SK-N-SH (cell line): ENCODE measurements around the gene SLC8A1. TPM values are rescaled to one million over a fixed set of nuclear protein-coding genes. Genes with fewer than 3 reads are reported as not detected.

ENCODE experiments used
- CTCF ChIA-PET: fragments of 300-600, 350-600 bp; formaldehyde crosslinking; extraction: SDS; loops from one replicate; lab custom pipeline; 2021; lab: Yijun Ruan, JAX
- POLR2A ChIA-PET: fragments of 350-600 bp; sonication (Branson Sonifier 250); formaldehyde crosslinking; extraction: SDS; loops from one replicate; lab custom pipeline; 2020; ENCODE audit warnings: antibody characterized with exemption, inconsistent platforms; lab: Yijun Ruan, JAX
- DNase-seq: peaks from one replicate; pipeline ENCODE4 v3.0.0; 2012
- H2AFZ ChIP-seq: fragments of 200-600 bp; sonication (generic); 2 replicates; pipeline ENCODE4 v1.8.1; 2016; ENCODE audit warnings: antibody characterized with exemption, mild to moderate bottlenecking, low read depth
- H3F3A ChIP-seq: fragments of 200-600 bp; sonication (generic); replicated peaks from 2 replicates; pipeline ENCODE3; 2016; ENCODE audit warnings: antibody characterized with exemption, mild to moderate bottlenecking; ENCODE audit not compliant: insufficient read depth
- H3K27ac ChIP-seq, 2 experiments: fragments of 200-500 bp in 1 of 2; fragments of 200-600 bp in 1 of 2; sonication (Bioruptor generic) in 1 of 2; sonication (generic), shearing (Covaris generic) in 1 of 2; 2 replicates each; pipeline versions ENCODE4 v1.5.1 to v1.6.1; 2014 to 2016; ENCODE audit warnings: low read depth in 2 of 2, inconsistent platforms in 1 of 2, low read length in 1 of 2, mild to moderate bottlenecking in 1 of 2, mixed read lengths in 1 of 2
- H3K27me3 ChIP-seq: fragments of 200-600 bp; sonication (generic), shearing (Covaris generic); 2 replicates; pipeline ENCODE4 v1.6.1; 2016; ENCODE audit warnings: mixed run types; ENCODE audit not compliant: insufficient read depth
- H3K36me3 ChIP-seq, 2 experiments: fragments of 200-500 bp in 1 of 2; fragments of 200-600 bp in 1 of 2; sonication (Bioruptor generic) in 1 of 2; sonication (generic) in 1 of 2; replicated peaks in 1 of 2; 2 replicates each; pipeline versions ENCODE3 to v1.5.1; 2014 to 2016; ENCODE audit warnings: low read length in 1 of 2, mild to moderate bottlenecking in 1 of 2; ENCODE audit not compliant: insufficient read depth in 2 of 2, control insufficient read depth in 1 of 2
- H3K4me1 ChIP-seq, 2 experiments: fragments of 200-500 bp in 1 of 2; fragments of 200-600 bp in 1 of 2; sonication (Bioruptor generic) in 1 of 2; sonication (generic), shearing (Covaris generic) in 1 of 2; 2 replicates each; pipeline versions ENCODE4 v1.5.1 to v1.6.1; 2014 to 2016; ENCODE audit warnings: low read depth in 1 of 2, low read length in 1 of 2, mixed run types in 1 of 2; ENCODE audit not compliant: insufficient read depth in 2 of 2, control insufficient read depth in 1 of 2
- H3K4me2 ChIP-seq: fragments of 200-600 bp; sonication (generic), shearing (Covaris generic); 2 replicates; pipeline ENCODE4 v1.6.1; 2017; ENCODE audit warnings: mixed run types
- H3K4me3 ChIP-seq, 2 experiments: fragments of 200-500 bp in 1 of 2; fragments of 200-600 bp in 1 of 2; sonication (Bioruptor generic) in 1 of 2; sonication (generic), shearing (Covaris generic) in 1 of 2; 2 replicates each; pipeline versions ENCODE4 v1.5.1 to v1.8.1; 2014 to 2016; ENCODE audit warnings: low read depth in 2 of 2, inconsistent platforms in 1 of 2, low read length in 1 of 2, mild to moderate bottlenecking in 1 of 2, mixed read lengths in 1 of 2, moderate library complexity in 1 of 2
- H3K79me2 ChIP-seq: fragments of 200-600 bp; sonication (generic); 2 replicates; pipeline ENCODE4 v1.8.1; 2017; ENCODE audit warnings: mild to moderate bottlenecking; ENCODE audit not compliant: insufficient read depth
- H3K9ac ChIP-seq: fragments of 200-600 bp; sonication (generic); 2 replicates; pipeline ENCODE4 v1.6.1; 2017; ENCODE audit warnings: mixed run types
- H3K9me2 ChIP-seq: fragments of 200-600 bp; sonication (generic); 2 replicates; pipeline ENCODE4 v1.6.1; 2017; ENCODE audit warnings: mixed run types
- H3K9me3 ChIP-seq: fragments of 200-600 bp; sonication (generic); 2 replicates; pipeline ENCODE4 v1.6.1; 2017; ENCODE audit warnings: mixed run types, mild to moderate bottlenecking, moderate library complexity
- H4K20me1 ChIP-seq: fragments of 200-600 bp; sonication (generic); 2 replicates; pipeline ENCODE4 v1.6.1; 2017; ENCODE audit warnings: mild to moderate bottlenecking, mixed run types; ENCODE audit not compliant: insufficient read depth
- CTCF ChIP-seq: fragments of 200-600 bp; sonication (generic); IDR thresholded peaks from 2 replicates; pipeline ENCODE4 v1.6.1; 2017; ENCODE audit warnings: antibody characterized with exemption, mild to moderate bottlenecking, moderate library complexity
- EP300 ChIP-seq, 2 experiments: IDR thresholded peaks; 2 replicates each; pipeline versions ENCODE4 v1.4.0 to v1.6.1; 2012; ENCODE audit warnings: borderline replicate concordance in 1 of 2, low read depth in 1 of 2, low read length in 1 of 2
- EZH2phosphoT487 ChIP-seq: fragments of 200-600 bp; sonication (generic); IDR thresholded peaks from 2 replicates; pipeline ENCODE4 v1.6.1; 2017; ENCODE audit warnings: low read depth, mixed run types, mild to moderate bottlenecking, antibody characterized with exemption, moderate library complexity, borderline replicate concordance
- FOSL2 ChIP-seq: IDR thresholded peaks from 2 replicates; pipeline ENCODE4 v1.4.0; 2012; ENCODE audit warnings: low read depth, mild to moderate bottlenecking, moderate library complexity, borderline replicate concordance
- FOXM1 ChIP-seq: IDR thresholded peaks from 2 replicates; pipeline ENCODE4 v1.4.0; 2012; ENCODE audit warnings: low read depth, mild to moderate bottlenecking
- GABPA ChIP-seq: IDR thresholded peaks from 2 replicates; pipeline ENCODE4 v1.4.0; 2012; ENCODE audit warnings: low read depth, mild to moderate bottlenecking
- GATA2 ChIP-seq: sonication (generic); formaldehyde crosslinking; IDR thresholded peaks from 2 replicates; pipeline ENCODE4 v1.5.0; 2020; ENCODE audit warnings: mild to moderate bottlenecking, missing genetic modification reagents
- MEF2A ChIP-seq: IDR thresholded peaks from 2 replicates; pipeline ENCODE4 v1.4.0; 2012; ENCODE audit warnings: low read depth, borderline replicate concordance
- MXI1 ChIP-seq: IDR thresholded peaks from 2 replicates; pipeline ENCODE4 v1.6.1; 2012; ENCODE audit warnings: mild to moderate bottlenecking, low read depth, low read length, improper control_type of control experiment
- NFIC ChIP-seq: IDR thresholded peaks from 2 replicates; pipeline ENCODE4 v1.4.0; 2012; ENCODE audit warnings: borderline replicate concordance
- NRF1 ChIP-seq: IDR thresholded peaks from 2 replicates; pipeline ENCODE4 v1.6.1; 2012; ENCODE audit warnings: low read depth, mild to moderate bottlenecking, low read length
- PBX3 ChIP-seq: IDR thresholded peaks from 2 replicates; pipeline ENCODE4; 2012
- POLR2AphosphoS5 ChIP-seq: IDR thresholded peaks from 2 replicates; pipeline ENCODE4 v1.6.1; 2012; ENCODE audit warnings: low read depth, low read length
- RAD21 ChIP-seq: IDR thresholded peaks from 2 replicates; pipeline ENCODE4 v1.6.1; 2012; ENCODE audit warnings: mild to moderate bottlenecking, low read length
- RXRA ChIP-seq: IDR thresholded peaks from 2 replicates; pipeline ENCODE4 v1.4.0; 2012; ENCODE audit warnings: low read depth, mild to moderate bottlenecking, borderline replicate concordance
- TCF12 ChIP-seq: IDR thresholded peaks from 2 replicates; pipeline ENCODE4 v1.4.0; 2012
- TEAD4 ChIP-seq: IDR thresholded peaks from 2 replicates; pipeline ENCODE4 v1.4.0; 2012; ENCODE audit warnings: mild to moderate bottlenecking, borderline replicate concordance; ENCODE audit not compliant: insufficient read depth
- USF1 ChIP-seq: IDR thresholded peaks from 2 replicates; pipeline ENCODE4 v1.4.0; 2012; ENCODE audit warnings: low read depth, borderline replicate concordance
- WGBS: methylation state at CpG from one replicate; pipeline ENCODE4 v1.1.6; 2017; ENCODE audit warnings: low lambda C conversion rate; 5-methylcytosine and 5-hydroxymethylcytosine counted together
- polyA plus RNA-seq, 3 experiments: library from polyadenylated mRNA; depleted of rRNA; stranded (reverse); fragments of >200 nt; gene quantifications; 2 replicates each; pipeline ENCODE4 v1.2.3, GENCODE V29; 2012
- TF ChIP-seq, protein P1 (sequence below): IDR thresholded peaks from 2 replicates; pipeline ENCODE4 v1.6.1; 2012; ENCODE audit warnings: mild to moderate bottlenecking, low read depth, low read length, moderate library complexity
- TF ChIP-seq, protein P2 (sequence below): fragments of 150-350 bp; IDR thresholded peaks from 2 replicates; pipeline ENCODE4 v1.6.1; 2016; ENCODE audit warnings: mild to moderate bottlenecking, low read depth, low read length

Gene SLC8A1
- polyA plus RNA-seq, 1 of the 3 experiments (the other 2 are of a cell fraction): 3.2 TPM

- no peak for TF ChIP-seq NRF1
- TF ChIP-seq, protein P1, sequence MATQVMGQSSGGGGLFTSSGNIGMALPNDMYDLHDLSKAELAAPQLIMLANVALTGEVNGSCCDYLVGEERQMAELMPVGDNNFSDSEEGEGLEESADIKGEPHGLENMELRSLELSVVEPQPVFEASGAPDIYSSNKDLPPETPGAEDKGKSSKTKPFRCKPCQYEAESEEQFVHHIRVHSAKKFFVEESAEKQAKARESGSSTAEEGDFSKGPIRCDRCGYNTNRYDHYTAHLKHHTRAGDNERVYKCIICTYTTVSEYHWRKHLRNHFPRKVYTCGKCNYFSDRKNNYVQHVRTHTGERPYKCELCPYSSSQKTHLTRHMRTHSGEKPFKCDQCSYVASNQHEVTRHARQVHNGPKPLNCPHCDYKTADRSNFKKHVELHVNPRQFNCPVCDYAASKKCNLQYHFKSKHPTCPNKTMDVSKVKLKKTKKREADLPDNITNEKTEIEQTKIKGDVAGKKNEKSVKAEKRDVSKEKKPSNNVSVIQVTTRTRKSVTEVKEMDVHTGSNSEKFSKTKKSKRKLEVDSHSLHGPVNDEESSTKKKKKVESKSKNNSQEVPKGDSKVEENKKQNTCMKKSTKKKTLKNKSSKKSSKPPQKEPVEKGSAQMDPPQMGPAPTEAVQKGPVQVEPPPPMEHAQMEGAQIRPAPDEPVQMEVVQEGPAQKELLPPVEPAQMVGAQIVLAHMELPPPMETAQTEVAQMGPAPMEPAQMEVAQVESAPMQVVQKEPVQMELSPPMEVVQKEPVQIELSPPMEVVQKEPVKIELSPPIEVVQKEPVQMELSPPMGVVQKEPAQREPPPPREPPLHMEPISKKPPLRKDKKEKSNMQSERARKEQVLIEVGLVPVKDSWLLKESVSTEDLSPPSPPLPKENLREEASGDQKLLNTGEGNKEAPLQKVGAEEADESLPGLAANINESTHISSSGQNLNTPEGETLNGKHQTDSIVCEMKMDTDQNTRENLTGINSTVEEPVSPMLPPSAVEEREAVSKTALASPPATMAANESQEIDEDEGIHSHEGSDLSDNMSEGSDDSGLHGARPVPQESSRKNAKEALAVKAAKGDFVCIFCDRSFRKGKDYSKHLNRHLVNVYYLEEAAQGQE: no peak
- peak in 1 of 2 experiments; percentile 42; a peak in 1 of 4 replicates for TF ChIP-seq EP300 (IDR thresholded peaks at IDR 0.05; ENCODE audit: borderline replicate concordance in 1 of 2, low read depth in 1 of 2, low read length in 1 of 2)
- TF ChIP-seq MEF2A: no peak
- TF ChIP-seq RXRA: no peak
These were observed 20.3 kb downstream of the SLC8A1 start (continued) for GRCh38 chr2:40431600-40431955.

- Histone ChIP-seq H3K4me1 (peaks cover 20 to 31% of the 10 kb centered on the region in 2 experiments), H3K27ac (peak overlapping the region; percentile 29 to 93; a peak in 3 of 4 replicates), H4K20me1 (no peaks in the 10 kb centered on the region), H3K4me2 (no peak overlapping the region), H2AFZ (no peak overlapping the region), H3K9me2 (no peaks in the 10 kb centered on the region), H3K36me3 (no peaks in the 10 kb centered on the region), H3K9me3 (no peaks in the 10 kb centered on the region), H3K9ac (no peak overlapping the region), H3K27me3 (no peaks in the 10 kb centered on the region), H3K4me3 (no peak overlapping the region), H3K79me2 (peaks cover 32% of the 10 kb centered on the region), H3F3A (peaks cover 21% of the 10 kb centered on the region)
- POLR2A ChIA-PET: no interaction called here
- DNase-seq: peak; percentile 57
- 85% methylated on average over 7 of the region's 7 CpGs for WGBS
- CTCF ChIA-PET: interaction anchor here (0.6 to 10.9 kb wide), 6 partner anchors 9 to 29 kb away, joined by 3 to 71 read pairs (median 4); partner anchors contain the start of gene SLC8A1
- no peak for TF ChIP-seq PBX3
- TF ChIP-seq POLR2AphosphoS5: no peak
- no peak for TF ChIP-seq CTCF
- no peak for TF ChIP-seq TEAD4
- no peak for TF ChIP-seq FOXM1
- TF ChIP-seq GATA2 (CRISPR knock-in tag): peak; percentile 82
- TF ChIP-seq EP300 (IDR thresholded peaks at IDR 0.05; ENCODE audit: borderline replicate concordance in 1 of 2, low read depth in 1 of 2, low read length in 1 of 2): peak in 1 of 2 experiments; percentile 77; a peak in 2 of 4 replicates
- TF ChIP-seq GABPA: 0 out of 2 replicates have a peak, but pooled peaks have one; percentile 32
- TF ChIP-seq TCF12: 0 out of 2 replicates have a peak, but pooled peaks have one; percentile 14
- no peak for TF ChIP-seq USF1
- no peak for TF ChIP-seq EZH2phosphoT487
- TF ChIP-seq NFIC: no peak
- TF ChIP-seq FOSL2: no peak
- peak; percentile 43; the same call in 1 of the 2 replicates for TF ChIP-seq MXI1
- TF ChIP-seq, protein P2, sequence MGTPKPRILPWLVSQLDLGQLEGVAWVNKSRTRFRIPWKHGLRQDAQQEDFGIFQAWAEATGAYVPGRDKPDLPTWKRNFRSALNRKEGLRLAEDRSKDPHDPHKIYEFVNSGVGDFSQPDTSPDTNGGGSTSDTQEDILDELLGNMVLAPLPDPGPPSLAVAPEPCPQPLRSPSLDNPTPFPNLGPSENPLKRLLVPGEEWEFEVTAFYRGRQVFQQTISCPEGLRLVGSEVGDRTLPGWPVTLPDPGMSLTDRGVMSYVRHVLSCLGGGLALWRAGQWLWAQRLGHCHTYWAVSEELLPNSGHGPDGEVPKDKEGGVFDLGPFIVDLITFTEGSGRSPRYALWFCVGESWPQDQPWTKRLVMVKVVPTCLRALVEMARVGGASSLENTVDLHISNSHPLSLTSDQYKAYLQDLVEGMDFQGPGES: no peak
- TF ChIP-seq RAD21: peak; percentile 13; the same call in 1 of the 2 replicates
These were observed 20.9 kb downstream of the SLC8A1 start for GRCh38 chr2:40430776-40431599.
